AG08395 (cell line): ENCODE data around the gene SLC4A1.
A peak's percentile ranks its signal among the peaks of the same experiment; 100 is the strongest.

Source experiments
- DNase-seq: peaks from one replicate; pipeline ENCODE4 v3.0.0; 2012; ENCODE audit warnings: mixed read lengths, low spot score

Gene SLC4A1

DNA sequence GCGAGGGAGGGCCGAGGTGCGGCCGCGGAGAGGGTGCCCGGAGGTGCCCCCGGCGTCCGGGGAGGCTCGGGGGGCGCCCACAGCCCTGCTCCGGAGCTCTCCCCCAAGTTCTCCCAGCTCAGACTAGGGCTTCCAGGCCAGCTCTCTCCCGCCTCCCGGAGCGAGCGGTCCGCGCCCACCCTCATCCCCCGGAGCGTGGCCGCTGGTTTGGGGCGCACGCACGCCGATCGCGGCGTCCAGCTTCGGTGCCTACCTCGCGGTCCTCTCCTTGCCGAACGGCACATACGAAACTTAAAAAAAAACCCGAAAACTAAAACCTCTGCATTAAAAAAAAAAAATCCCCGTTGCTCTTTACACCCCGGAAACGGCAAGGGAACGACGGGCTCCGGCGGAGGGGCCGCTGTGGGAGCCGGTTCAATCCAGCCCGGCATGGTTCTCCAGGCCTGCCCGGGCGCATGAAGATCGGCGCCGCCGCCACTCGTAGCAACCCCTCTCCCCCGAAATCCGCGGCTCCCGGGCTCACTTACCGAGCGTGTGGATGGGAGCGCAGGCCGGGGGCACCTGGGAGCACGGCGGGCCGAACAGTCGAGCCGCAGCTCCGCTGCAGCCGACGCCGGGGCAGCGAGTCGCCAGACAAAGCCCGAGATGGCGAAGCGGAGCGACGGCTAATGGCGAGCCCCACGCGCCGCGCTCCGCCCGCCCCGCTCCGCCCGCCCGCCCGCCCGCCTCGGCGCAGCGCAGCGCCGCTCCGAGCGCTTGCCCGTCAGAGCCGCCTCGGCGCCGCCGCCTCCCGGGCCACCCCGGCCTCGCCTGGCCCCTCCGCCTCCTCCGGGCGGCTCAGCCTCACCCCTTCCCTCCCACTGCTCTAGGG is 47.5 kb downstream of the SLC4A1 start:
- peak; percentile 51 for DNase-seq

DNA sequence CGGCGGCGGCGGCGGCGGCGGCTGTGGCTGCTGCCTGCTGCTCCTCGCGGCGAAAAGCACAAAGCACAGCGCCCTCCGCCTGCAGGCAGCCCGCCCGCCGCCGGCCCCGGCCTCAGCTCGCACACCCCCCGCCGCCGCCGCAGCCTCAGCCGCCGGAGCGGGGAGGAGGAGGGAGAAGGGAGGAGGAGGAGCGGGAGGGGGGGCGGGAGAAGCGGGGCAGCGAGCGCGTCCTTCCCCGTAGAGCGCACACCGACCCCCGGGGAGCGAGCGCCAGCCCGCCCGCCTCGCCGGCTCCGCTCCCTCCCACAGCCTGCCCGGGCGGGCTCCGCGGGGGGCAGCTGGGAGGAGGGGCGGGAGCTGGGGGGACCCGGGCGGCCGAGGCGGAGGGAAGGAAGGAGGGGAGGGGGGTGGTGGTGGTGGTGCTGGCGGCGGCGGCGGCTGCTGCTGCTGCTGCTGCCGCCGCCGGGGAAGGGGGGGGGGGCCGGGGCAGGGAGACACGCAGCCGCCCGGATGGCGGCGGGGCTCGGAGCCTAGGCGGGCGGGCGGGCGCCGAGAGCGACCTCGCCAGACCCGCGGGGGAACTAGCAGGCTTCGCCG is 48.2 kb downstream of the SLC4A1 start, which contains the start of gene UBTF:
Gene UBTF (minus strand): TSS at position 60 of the 597 bp plus-strand sequence. CDS start 1,446 bp downstream, outside the sequence.
- no peak for DNase-seq

DNA sequence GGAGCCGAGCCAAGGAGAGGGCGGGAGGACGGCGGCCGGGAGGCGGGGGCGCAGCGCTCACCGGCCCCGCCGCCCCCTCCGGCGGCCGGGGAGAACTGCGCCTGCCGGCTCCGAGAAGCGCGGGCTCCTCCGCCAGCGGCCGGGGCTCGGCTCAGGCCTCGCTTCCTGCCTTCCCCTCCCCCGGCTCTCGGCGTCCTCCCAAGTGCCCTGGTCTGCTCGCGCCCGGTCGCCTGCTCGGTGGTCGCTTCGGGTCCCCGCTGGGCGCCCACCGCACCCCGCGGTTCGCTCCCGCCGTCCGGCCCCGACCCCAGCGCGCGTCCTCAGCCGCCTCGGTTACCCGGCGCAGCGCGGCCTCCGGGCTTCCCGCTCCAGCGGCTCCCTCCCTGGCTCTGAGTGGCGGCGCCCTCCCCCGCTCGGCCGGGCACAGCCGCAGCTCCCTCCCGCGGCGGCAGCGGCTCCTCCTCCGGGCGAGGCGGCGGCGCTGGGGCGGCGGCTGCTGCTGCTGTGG is 48.8 kb downstream of the SLC4A1 start:
- DNase-seq = peak; percentile 73

DNA sequence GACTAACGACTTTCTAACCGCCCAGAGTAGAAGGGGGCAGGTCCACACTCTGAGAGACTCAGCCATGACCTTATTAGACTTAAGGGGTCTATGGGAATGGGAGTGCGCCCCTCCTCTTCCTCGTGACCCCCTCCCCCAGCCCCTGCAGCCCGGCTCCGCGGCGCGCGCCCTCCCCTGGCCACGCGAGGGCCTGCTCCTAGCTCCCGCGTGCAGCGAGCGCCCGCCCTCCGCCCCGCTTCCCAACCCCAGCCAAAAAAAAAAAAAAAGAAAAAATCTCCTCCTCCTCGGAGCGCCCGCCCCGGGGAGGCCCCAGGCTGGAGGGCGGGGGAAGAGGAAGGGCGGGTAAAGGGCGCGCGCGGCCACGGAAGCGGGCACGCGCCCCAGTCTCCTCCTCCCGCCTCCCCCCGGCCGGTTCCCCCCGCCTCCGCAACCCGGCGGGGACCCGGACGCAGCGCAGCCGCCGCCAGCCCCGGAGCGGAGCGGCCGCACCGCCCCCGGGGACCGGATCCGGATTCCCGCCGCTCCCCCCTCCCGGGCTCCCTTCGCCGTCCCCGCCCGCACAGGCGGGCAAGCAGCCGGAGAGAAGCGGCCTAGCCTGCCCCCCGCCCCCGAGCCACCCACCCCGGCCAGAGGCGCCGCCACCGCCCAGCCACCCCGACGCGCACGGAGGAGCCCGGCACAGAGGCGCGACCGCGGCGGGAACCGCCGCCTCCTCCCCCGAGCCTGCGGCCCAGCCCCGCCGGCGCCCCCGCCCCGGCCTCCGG is 49.4 kb downstream of the SLC4A1 start:
- DNase-seq = peak; percentile 93

DNA sequence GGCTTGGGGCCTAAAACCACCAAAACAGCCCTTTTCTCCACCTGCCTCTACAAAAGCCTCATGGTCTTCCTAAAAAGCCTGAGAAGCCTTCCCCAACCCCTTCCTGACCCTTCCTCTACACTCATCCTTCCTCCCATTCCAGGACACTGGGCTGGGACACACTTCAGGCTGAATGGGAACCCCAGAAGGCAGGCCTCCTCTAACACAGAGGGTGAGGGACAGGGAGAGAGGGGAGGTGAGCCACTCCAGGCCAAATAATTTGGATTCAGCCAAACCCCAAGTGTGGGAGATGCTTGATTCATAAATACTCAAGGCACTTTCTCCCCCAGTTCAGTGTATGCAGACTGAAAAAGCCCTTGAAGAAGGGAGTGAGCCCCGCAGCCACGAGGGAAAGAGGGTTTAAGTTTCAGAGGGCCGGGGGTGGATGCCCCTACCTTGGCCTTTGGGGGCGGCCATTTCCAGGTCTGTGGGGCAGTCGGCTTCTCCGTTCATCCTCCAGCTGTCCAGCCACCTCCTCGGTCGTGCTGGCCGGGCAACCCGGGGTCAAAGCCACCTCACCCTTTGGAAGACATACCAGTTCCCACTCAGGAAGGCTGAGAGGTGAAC is 50.1 kb downstream of the SLC4A1 start:
- no peak for DNase-seq

DNA sequence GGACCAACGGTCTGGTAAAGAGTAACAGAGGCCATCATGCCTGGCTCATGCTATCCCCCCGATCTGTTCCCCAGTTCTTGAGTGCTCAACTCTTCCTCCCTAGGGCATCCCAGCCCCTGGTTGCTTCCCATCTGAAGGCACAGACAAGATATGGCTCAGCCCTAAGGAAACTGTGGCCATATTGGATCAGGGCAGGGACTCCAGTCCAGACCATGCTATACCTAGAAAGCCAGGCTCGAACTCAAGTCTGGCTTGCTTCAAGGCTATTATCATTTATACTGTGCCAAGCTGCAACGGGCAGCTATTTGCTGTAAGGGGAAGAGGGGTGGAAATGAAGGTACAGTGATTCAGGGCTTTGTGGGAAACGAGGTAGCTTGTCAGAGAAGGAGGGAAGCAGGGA is 51.2 kb downstream of the SLC4A1 start:
- no peak for DNase-seq

DNA sequence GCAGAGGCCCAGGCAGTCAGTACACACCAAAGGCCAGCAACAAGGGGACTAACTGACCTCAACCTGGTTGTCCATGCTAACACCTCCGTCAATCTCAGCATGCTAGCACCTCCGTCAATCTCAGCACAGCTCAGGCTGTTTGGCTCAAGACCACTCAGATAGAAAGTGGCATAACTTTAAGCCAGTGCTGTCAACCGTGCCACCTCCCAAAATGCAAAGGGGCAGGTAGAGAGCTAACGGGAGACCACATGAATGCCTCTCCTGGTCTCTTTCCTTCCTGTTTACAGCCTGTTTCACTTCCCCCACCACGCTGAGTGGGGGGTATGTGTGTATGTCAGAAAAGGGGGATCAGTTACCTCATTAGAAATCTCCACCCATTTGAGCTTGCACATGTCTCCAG is 51.8 kb downstream of the SLC4A1 start:
- no peak for DNase-seq

DNA sequence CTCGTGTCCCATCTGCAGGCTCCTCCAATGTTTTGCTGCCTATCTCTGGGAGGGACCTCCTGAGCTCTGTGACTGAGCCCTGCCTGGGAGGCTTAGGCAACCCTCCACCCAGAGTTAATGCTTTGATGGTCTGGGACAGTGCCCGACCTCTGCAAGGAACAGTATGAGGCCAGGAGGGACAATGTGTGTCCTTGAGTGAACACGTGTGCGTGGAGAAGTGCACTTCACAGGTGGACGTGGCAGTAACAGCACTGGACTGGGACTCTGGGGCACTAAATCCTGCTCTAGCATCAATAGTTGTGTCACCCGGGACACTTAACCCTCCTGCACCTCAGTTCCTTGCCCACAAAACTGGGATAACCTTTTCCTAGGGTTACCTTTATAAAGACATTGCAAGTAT is 53.0 kb downstream of the SLC4A1 start:
- no peak for DNase-seq

DNA sequence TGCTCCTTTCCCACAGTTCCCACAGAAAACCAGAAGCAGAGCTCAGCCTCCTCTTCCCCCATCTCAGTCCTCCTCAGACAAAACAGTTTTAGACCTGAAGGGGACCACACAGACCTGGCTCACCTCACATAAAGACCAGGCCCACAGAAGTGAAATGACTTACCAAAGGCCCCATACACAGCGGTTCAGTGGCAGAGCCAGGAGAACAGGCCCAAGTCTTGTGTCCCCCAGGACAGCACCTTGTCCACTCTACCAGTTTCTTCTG is 53.8 kb downstream of the SLC4A1 start:
- no peak for DNase-seq

DNA sequence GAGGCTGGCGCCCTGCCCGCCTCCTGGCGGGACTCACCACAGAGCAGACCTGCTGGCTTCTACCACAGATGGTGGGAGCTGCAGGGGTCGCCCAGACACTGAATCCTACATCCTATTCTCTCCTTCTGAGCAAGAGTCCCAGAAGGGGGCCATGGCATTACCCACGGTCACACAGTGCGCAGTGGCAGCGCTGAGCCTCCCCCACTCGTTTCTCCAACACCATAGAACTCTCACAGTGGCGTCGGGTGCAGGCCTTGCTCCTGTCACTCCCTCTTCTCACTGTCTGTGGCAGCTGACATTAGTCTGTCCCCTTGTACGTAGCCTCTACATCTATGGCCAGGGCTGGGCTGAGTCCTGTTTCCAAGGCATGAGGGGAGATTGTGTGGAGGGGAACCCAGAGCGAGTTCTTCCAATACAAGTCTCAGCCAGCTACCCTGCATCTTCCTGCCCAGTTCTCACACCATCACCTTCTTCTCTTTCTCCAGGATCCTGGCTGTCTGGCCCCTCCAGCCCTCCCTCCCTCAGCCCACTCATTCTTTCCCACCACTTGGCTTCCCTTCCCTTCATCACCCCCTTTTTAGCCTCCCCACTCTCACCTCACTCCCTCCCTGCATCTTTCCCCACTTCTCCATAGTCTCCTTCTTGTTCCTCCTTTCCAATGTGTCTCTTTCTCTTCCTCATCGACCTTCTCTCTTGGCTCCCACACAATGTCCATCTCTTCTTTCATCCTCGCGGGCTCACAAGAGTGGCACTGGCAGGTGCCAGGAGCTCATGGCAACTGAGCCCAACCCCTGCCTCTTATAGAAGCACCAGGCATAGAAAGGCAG is 54.3 kb downstream of the SLC4A1 start:
- no peak for DNase-seq

DNA sequence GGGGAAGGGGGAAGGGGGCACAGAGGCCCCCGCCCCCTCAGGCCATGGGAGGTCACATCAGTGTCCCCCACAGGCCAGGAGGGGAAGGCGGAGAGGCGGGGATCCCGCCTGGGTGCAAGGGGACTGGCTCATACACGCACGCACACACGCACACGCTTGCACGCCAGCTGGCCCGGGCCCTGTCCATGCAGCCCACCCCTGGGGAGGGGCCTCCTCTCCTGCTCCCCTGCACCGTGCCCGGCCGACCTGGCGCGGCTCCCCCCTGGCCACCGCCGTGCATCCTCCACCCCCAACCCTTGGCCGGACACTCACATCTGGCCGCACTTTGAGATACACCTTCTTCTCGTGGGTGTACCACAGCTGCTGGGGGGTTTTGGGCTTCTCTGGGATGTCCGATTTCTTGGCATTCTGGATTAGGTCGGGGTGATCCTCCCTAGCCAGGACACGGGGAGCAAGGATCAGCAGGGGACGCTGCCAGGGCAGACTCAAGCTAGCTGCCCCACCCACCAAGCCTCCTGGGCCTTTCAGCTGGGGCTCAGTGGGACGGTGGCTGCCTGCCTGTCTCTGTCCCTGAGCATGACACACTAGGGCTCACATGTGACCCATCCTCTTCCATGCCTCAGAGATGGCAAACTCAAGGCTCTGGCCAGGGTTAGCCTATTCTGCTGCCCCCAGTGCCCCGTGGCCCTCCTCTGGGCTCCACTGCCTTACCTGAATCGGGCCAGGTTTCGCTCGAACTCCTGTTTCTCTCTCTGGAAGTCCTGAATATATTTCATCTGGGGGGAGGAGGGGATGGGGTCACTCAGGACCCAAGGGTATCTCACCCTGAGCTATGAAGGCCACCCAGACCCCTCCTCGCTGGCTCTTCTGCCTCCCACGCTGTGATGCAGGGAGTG is 55.2 kb downstream of the SLC4A1 start:
- no peak for DNase-seq

DNA sequence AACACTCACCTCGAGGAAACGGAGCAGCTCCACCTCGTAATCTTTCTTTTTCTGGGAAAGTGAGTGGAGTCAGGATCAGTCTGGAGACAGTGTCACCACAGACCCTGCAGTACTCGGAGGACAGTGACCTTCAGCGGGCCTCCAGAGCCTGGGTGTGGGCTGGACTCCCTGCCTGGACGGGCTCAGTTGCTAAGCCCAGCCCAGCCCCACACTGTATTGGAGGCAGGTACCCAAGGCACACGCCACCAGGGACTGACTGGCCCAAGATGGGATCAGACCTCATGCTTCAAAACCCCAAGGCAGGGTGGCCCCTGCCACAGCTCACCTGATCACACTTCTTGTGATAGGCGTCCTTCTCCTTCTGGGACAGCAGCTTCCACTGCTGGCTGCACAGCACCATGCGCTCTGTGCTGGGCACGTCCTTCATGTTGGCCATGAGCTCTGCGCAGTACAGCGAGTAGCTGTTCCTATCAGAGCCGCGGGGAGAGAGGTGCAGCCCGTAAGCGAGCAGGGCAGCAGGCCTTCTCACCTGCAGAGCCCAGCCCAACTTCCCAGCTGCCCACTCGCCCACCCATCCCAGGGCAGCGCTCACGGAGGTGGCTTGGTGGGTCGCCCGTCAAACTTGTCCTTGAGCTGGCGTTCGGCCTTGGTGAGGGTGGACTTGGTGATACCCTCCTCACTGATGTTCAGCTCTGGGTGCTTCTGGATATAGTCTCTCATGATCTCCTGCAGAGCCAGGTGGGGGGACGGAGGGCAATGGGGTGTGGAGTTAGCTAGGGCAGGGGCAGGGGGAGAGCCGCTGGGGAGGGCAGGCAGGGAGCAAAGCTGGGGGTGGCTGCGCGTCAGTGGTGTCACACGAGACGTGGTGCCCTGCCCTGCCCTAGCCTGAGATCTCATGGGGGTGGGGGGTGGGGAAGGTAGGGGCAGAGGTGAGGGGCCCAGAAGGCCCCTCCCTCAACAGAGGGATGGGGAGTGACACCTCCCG is 56.4 kb downstream of the SLC4A1 start:
- no peak for DNase-seq

DNA sequence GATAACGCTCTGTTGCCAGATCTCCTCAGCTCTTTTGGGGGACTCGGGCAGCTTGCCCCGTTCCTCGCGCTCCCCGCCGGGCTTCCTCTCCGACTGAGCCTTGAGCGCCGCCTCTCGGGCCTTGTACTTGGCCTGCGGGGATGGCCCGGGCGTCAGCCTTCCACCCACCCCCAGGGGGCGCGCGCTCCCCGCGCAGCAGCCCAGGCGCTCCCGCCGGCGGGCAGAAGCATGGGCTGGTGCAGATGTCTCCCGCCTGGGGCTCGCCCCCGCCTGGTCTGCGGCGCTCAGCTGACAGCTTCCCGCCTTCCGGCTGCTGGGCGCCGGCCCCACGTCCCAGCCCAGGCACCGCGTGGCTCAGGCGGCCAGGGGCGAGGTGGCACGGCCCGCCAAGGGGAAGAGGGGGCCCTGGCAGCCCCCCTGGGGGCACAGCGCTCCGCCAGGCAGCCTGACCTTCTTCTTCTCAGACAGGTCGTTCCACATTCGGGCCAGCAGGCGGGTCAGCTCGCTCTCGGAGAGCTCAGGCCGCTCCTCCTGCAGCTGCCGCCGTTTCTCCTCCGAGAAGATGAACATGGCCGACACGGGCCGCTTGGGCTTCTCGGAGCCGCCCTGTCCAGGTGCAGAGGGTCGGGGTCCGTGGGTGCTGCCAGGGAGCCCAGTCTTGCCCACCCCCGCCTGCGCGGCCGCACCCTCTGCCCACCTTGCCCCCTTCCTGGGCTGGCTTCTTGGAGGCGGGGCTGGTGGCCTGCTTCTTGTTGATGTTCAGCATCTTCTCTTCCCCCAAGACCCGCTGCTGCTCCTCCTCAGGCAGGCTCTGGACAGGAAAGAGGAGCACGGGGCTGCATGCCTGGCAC is 57.4 kb downstream of the SLC4A1 start:
- DNase-seq = peak; percentile 92

DNA sequence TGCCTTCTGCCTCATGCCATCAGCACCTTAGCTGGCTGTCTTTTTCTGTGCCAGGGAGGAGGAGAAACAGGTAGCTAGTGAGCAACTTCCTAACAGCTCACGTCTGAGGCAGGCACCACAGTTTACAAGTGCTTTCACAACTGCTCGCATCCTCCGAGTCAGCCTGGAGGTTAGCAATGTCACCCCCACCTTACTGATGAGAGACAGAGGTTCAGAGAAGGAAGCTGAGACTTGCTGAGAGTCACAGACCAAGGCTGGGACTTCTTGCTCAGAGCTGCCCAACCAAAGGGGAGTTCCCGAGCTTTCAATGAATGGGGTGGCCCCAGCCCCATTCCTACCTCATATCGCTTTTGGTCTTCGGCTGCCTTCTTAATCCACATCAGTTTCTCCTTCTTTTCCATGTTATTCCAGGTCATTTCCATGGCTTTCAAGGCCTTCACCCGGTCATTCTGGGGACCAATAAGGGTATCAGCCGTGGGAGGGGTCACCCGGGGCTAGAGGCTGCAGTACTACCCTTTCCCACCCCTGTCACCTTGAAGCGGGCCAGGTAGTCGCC is 58.1 kb downstream of the SLC4A1 start:
- DNase-seq = no peak

DNA sequence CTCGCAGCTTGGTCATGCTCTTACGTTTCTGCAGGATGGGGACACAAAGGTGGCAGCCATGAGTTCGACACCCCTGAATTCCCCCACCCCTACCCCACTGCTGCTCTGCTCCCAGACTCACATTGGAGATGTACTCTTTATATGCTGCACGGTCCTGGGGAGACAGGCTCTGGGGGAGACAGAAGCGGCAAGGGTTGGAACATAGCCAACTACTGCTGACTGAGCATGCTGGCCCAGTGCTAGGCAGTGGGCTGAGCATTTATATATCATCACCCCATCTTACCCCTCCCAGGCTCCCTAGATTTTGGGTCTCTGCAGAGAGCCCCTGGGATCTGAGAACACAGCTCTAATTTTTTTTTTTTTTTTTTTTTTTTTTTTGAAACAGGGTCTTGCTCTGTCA is 60.2 kb downstream of the SLC4A1 start:
- DNase-seq = no peak

DNA sequence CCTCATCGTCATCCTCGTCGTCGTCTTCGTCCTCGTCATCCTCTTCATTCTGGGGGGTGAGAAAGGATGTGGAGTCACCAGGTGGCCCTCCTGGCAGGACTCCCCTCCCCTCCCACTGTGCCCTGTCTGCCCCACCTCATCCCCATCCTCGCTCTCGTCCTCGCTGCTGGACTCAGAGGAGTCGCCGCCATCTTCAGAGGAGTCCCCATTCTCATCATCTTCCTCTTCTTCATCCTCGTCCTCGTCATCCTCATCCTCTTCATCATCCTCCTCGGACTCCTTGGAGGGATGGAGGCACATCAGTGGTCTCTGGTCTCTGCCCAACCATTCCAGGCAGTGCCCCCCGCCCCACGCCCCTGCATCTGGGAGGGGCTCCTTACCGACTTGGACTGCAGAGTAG is 60.6 kb downstream of the SLC4A1 start:
- DNase-seq = no peak

DNA sequence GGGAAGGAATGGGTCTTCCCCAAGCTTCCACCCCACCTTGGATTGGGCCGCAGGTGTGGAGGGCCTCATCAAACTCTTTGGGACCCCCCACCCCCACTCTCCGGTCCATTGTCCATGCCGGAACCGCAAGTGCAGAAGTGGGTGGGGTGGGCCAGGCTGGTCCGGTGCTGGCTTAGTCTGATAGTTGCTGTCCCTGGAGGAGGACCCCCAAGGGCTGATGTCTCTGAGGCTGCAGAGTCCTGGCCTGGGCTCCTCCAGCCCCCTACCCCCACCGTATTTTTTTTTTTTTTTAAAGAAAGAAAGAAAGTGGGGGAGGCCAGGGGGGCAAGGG is 61.1 kb downstream of the SLC4A1 start:
- DNase-seq = no peak
